Activated CD8-positive, alpha-beta T cell treated with anti-CD3 and anti-CD28 coated beads, Interleukin-2, amount 10 ng/mL, durations not matched to agents 7 days and 5 days (primary cell): ENCODE measurements around the gene SAA1. TPM values are rescaled to one million over a fixed set of nuclear protein-coding genes. Genes with fewer than 3 reads are reported as not detected.
"Not testable (repeated sequence)": the region's sequence is repeated elsewhere in the genome, so short reads cannot be mapped to it uniquely, and the experiment has no call there.

Experiments used
- ATAC-seq: fragments of 150-1000 bp; cut with Tn5 transposase; one replicate; pipeline ENCODE4 v1.10.0; 2021; ENCODE audit warnings: moderate library complexity
- CTCF ChIA-PET: fragments of 350-600 bp; sonication (Branson Sonifier 250); formaldehyde crosslinking; loops from one replicate; lab custom pipeline; 2021; ENCODE audit warnings: antibody characterized with exemption; lab: Charles Lee
- POLR2A ChIA-PET: fragments of 350-600 bp; sonication (Branson Sonifier 250); formaldehyde crosslinking; loops from one replicate; lab custom pipeline; 2021; ENCODE audit warnings: antibody characterized with exemption; lab: Charles Lee
- DNase-seq: peaks from one replicate; pipeline ENCODE4 v3.0.0-alpha.2; 2020
- H3K27ac Mint-ChIP-seq: one replicate; pipeline ENCODE4 v1.8.0; 2021; ENCODE audit warnings: mild to moderate bottlenecking, mixed read lengths
- H3K27me3 Mint-ChIP-seq: one replicate; pipeline ENCODE4 v1.8.0; 2021; ENCODE audit warnings: low read depth, mixed read lengths
- H3K36me3 Mint-ChIP-seq: one replicate; pipeline ENCODE4 v1.8.0; 2021; ENCODE audit warnings: low read depth, mixed read lengths
- H3K4me1 Mint-ChIP-seq: one replicate; pipeline ENCODE4 v1.8.0; 2021; ENCODE audit warnings: low read depth, mixed read lengths
- H3K4me3 Mint-ChIP-seq: one replicate; pipeline ENCODE4 v1.8.0; 2021; ENCODE audit warnings: mild to moderate bottlenecking, mixed read lengths
- H3K9me3 Mint-ChIP-seq: one replicate; pipeline ENCODE4 v1.8.0; 2022; ENCODE audit warnings: mixed read lengths; ENCODE audit not compliant: insufficient read depth
- total RNA-seq, 2 experiments: library from RNA; stranded (reverse); gene quantifications; one replicate each; pipeline ENCODE4 v1.2.3, GENCODE V29; 2021

SAA1 gene
- total RNA-seq, 2 experiments from 2014 or later: not detected

GRCh38 chr11:18262681-18263350 lies 3.2 kb upstream of the SAA1 start:
- H3K27ac Mint-ChIP-seq, DNase-seq, H3K4me3 Mint-ChIP-seq, H3K9me3 Mint-ChIP-seq, POLR2A ChIA-PET, ATAC-seq, H3K36me3 Mint-ChIP-seq, H3K27me3 Mint-ChIP-seq, CTCF ChIA-PET: not testable (repeated sequence)
- peaks cover 18% of the 10 kb centered on the region for H3K4me1 Mint-ChIP-seq

DNA sequence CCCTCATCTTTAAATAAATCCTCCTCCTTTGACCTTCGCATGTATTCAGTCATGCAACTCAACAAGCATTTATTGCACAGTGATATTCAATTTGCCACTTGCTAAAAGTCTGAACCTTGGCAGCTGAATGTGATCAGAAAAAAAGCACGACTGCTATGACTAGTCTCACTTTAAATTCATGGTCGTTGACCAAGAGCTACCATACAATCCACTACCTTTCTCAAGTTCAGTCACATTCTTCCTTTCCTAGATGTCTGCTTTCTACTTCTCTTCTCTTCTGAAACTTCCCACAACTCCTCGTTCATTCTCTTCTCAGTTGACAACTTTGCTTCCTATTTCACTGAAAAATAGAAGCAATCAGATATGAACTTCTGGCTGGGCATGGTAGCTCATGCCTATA lies 2.0 kb upstream of the SAA1 start:
- ATAC-seq (no peak), DNase-seq (no peak)
- ChIA-PET CTCF (interaction anchor here (1.3 kb wide), 1 partner anchor 20 kb away, joined by 7 read pairs; no protein-coding TSS in a partner anchor), POLR2A (interaction anchor here (0.6 kb wide), 1 partner anchor 468 kb away, joined by 3 read pairs; no protein-coding TSS in a partner anchor)
- Mint-ChIP-seq H3K27ac (no peak overlapping the region), H3K4me1 (peaks cover 24% of the 10 kb centered on the region), H3K36me3 (no peaks in the 10 kb centered on the region), H3K27me3 (peaks cover 3% of the 10 kb centered on the region), H3K4me3 (no peak overlapping the region), H3K9me3 (no peaks in the 10 kb centered on the region)

- no peaks in the 10 kb centered on the region for H3K9me3 Mint-ChIP-seq
- no peak overlapping the region for H3K4me3 Mint-ChIP-seq
- H3K4me1 Mint-ChIP-seq: peaks cover 24% of the 10 kb centered on the region
- ChIA-PET CTCF (interaction anchor here (0.9 to 1.3 kb wide), 2 partner anchors 21 to 41 kb away, joined by 3 to 7 read pairs; no protein-coding TSS in a partner anchor), POLR2A (interaction anchor here (0.9 kb wide), 1 partner anchor 129 kb away, joined by 3 read pairs; the partner anchor contains the start of gene LDHA)
- DNase-seq: no peak
- H3K27ac Mint-ChIP-seq: no peak overlapping the region
- H3K27me3 Mint-ChIP-seq: peaks cover 3% of the 10 kb centered on the region
- H3K36me3 Mint-ChIP-seq: no peaks in the 10 kb centered on the region
- ATAC-seq: no peak
These were observed 1.1 kb upstream of the SAA1 start for GRCh38 chr11:18264677-18265555.

DNA sequence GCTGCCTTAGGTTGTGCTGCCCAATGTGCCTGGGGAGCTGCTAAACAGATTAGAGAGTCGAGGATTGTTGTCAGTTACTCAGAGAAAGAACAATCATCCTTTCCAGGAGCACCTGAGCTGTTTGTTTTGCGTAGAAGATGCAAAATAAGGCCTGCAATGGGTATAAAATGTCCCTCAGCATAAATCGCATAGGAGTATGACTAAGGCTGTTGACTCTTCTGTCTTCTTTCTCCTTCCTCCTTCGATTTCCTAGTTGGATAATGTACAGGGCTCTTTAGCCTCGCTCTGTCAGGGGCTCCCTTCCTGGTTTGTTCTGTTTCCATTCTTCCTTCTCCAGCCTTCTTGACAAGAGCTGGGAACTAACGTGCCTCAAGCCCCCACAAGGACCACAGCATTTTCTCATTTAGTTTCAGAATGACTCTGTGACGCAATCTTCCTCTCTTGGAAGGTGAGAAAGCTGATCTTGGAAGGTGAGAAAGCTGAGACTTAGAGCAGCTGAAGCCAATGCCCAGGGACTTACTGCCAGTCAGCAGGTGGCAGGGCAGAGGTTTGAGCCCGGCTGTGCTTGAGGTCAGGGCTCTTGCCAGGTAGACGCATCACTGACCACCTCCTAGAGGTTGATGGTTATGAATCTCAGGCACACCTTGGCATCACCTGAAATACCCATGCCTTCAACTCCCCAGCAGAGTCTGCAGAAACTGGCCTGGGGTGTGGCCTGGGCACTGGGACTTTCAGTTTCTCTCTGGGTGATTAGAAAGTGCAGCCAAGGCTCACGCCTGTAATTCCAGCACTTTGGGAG lies 1.5 kb downstream of the SAA1 start:
- POLR2A ChIA-PET: interaction anchor here (1.2 kb wide), 1 partner anchor 54 kb away, joined by 3 read pairs; no protein-coding TSS in a partner anchor
- ATAC-seq: peak; percentile 67
- not testable (repeated sequence) for H3K4me3 Mint-ChIP-seq

GRCh38 chr11:18269252-18269651 lies 3.2 kb downstream of the SAA1 start:
- H3K36me3 Mint-ChIP-seq, H3K27me3 Mint-ChIP-seq, CTCF ChIA-PET, H3K4me3 Mint-ChIP-seq, H3K27ac Mint-ChIP-seq, POLR2A ChIA-PET, DNase-seq, ATAC-seq, H3K9me3 Mint-ChIP-seq: not testable (repeated sequence)
- H3K4me1 Mint-ChIP-seq: peaks cover 22% of the 10 kb centered on the region

More for the DNA sequence above, 1.5 kb downstream of the SAA1 start:
- H3K9me3 Mint-ChIP-seq, CTCF ChIA-PET, H3K36me3 Mint-ChIP-seq, DNase-seq, H3K27me3 Mint-ChIP-seq: not testable (repeated sequence)
- H3K4me1 Mint-ChIP-seq: peaks cover 24% of the 10 kb centered on the region
- peak overlapping the region; percentile 39 for H3K27ac Mint-ChIP-seq

DNA sequence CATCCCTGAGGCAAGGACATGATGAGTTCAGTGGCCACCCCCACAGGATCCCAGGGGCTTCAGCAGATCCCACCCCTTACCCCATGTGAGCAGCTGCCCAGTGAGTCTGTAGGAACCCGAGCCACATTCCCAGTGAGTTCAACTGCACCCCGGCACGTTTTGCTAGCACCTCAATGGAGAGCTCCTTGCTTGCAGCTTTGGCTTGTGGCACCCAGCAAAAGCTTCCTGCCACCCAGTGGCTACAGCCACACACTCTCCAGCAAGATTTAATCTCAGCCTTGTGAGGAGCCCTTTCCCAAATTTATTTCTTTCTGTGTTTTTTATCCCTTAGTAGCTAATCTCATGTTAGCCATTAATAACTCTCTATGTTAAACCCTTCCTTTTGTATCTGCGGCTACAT lies 4.0 kb downstream of the SAA1 start:
- ChIA-PET CTCF (interaction anchor here (1.0 kb wide), 1 partner anchor 26 kb away, joined by 3 read pairs; no protein-coding TSS in a partner anchor), POLR2A (no interaction called here)
- H3K4me3 Mint-ChIP-seq: no peak overlapping the region
- no peak overlapping the region for H3K27ac Mint-ChIP-seq
- H3K36me3 Mint-ChIP-seq: peaks cover under 1% of the 10 kb centered on the region
- no peak for ATAC-seq
- H3K9me3 Mint-ChIP-seq: no peaks in the 10 kb centered on the region
- H3K27me3 Mint-ChIP-seq: no peaks in the 10 kb centered on the region
- DNase-seq: no peak
- H3K4me1 Mint-ChIP-seq: peaks cover 15% of the 10 kb centered on the region

DNA sequence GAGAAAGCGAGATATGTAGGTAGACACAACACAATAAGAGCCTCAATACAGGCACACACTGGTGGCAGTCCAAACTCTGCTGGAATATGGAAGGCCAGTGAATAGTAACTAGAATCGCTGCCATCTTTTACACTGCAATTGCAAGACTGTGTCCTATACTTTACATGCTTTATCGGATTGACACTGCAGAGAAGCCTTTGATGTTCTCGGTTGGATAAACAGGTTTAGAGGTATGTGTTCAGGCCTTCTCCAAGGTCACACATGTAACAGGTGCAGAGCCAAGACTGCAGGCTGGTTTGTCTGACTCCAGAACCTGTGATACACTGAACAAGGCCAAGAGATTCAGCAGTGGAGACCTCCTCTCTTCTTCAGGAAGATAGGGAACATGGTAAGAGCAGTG lies 5.1 kb downstream of the SAA1 start:
- POLR2A ChIA-PET: no interaction called here
- CTCF ChIA-PET: no interaction called here
- Mint-ChIP-seq H3K27me3 (no peaks in the 10 kb centered on the region), H3K27ac (no peak overlapping the region), H3K4me3 (no peak overlapping the region), H3K4me1 (peaks cover 10% of the 10 kb centered on the region), H3K36me3 (peaks cover 4% of the 10 kb centered on the region), H3K9me3 (no peaks in the 10 kb centered on the region)
- DNase-seq: no peak
- no peak for ATAC-seq

DNA sequence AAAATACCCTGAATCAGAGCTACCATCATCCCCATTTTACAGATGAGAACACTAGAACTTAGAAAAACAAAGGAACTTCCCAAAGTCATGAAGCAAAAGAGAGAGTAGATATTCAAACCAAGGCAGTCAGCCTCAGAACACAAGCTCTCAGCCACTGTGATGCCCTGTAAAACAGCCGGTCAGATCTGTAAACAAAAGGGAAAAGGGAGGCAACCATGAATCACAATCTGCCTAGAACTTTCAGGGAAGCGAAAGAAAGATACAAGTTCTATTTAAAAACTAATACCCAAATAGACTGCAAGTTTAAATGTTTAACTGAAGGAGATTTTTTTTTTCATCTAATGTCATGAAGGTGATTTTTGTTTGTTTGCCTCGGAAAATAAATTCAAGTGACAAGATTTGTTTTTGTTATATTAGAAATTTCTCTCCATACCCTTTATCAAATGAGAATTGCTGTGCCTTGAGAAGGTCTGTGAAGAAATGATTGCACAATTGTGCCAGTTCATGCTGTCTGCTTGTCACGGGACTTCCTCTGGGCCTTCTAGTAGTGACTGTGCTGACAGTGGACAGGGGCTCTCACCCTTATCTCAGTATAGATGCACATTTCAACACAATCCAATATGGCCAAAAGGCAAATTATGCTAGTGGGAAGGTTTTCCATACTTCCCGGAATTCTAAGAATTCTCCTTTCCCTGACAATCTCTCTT lies 11.7 kb downstream of the SAA1 start:
- H3K27me3 Mint-ChIP-seq: no peaks in the 10 kb centered on the region
- DNase-seq (no peak), ATAC-seq (no peak)
- H3K4me3 Mint-ChIP-seq: no peak overlapping the region
- ChIA-PET CTCF (interaction anchor here (2.0 kb wide), 1 partner anchor 34 kb away, joined by 7 read pairs; no protein-coding TSS in a partner anchor), POLR2A (no interaction called here)
- peaks cover 34% of the 10 kb centered on the region for H3K36me3 Mint-ChIP-seq
- no peaks in the 10 kb centered on the region for H3K9me3 Mint-ChIP-seq
- H3K4me1 Mint-ChIP-seq: peaks cover 20% of the 10 kb centered on the region
- H3K27ac Mint-ChIP-seq: no peak overlapping the region

DNA sequence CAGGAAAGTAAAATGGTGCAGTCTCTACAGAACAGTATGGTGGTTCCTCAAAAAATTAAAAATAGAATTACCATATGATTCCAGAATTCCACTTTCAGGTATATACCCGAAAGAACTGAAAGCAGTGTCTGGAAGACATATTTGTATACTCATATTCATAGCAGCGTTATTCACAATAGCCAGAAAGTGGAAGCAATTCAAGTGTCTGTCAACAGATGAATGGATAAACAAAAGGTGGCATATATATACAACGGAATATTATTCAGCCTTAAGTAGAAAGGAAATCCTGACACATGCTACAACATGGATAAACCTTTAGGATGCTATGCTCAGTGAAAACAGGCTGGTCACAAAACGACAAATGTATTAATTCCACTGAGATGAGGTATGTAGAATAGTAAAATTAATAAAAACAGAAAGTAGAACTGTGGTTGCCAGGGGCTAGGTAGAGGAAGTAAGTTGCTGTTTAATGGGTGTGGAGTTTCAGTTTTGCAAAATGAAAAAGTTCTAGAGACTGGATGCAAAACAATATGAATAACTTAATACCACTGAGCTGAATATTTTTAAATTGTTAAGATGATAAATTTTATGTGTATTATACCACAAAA lies 14.5 kb downstream of the SAA1 start:
- H3K36me3 Mint-ChIP-seq: peaks cover 41% of the 10 kb centered on the region
- peak; percentile 67 for ATAC-seq

DNA sequence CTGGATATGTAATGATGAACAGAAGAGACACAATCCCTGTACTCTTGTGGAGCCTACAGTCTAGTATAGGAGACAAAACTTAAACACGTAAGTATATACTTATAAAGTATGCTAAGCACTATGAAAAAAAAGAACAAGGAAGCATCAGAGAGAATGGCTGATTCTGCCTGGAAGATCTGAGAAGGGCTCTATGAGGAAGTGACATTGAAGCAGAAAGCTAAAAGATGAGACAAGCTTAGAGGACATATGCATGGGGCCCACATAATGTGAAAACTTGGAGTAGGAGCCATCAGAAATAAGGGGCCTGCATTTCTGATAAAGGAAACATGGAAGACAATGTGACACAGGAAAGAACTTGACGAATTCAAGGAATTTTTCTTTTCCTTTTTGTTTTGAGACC lies 16.6 kb downstream of the SAA1 start:
- DNase-seq (no peak), ATAC-seq (no peak)
- H3K4me3 Mint-ChIP-seq: no peak overlapping the region
- no peaks in the 10 kb centered on the region for H3K27me3 Mint-ChIP-seq
- peaks cover 55% of the 10 kb centered on the region for H3K36me3 Mint-ChIP-seq
- peak overlapping the region; percentile 3 for H3K27ac Mint-ChIP-seq
- ChIA-PET POLR2A (no interaction called here), CTCF (no interaction called here)
- H3K9me3 Mint-ChIP-seq: no peaks in the 10 kb centered on the region
- peaks cover 20% of the 10 kb centered on the region for H3K4me1 Mint-ChIP-seq

More for the DNA sequence above, 14.5 kb downstream of the SAA1 start:
- Mint-ChIP-seq H3K9me3 (no peaks in the 10 kb centered on the region), H3K4me1 (peaks cover 20% of the 10 kb centered on the region), H3K27ac (peak overlapping the region; percentile 78), H3K27me3 (no peaks in the 10 kb centered on the region), H3K4me3 (peak overlapping the region; percentile 40)
- no peak for DNase-seq
- ChIA-PET CTCF (interaction anchor here (0.8 to 1.8 kb wide), 4 partner anchors 9 to 42 kb away, joined by 3 to 8 read pairs (median 3); partner anchors contain the start of genes GTF2H1 and HPS5), POLR2A (interaction anchor here (0.9 to 1.3 kb wide), 2 partner anchors 15 to 114 kb away, joined by 3 to 4 read pairs; partner anchors contain the start of gene LDHA)
